Adrenal gland (tissue), 12 donors: Measurements from ENCODE around the gene DHRS7B. TPM values are rescaled to one million over a fixed set of nuclear protein-coding genes. Genes with fewer than 3 reads are reported as not detected.

ENCODE experiments used
- DNase-seq, 7 donors: peaks; one replicate each; pipeline ENCODE4 v3.0.0-alpha.2; 2019 to 2020
- H3K27ac ChIP-seq, 5 donors: fragments of 200-600 bp; sonication (generic) in 4 of 5; 1 replicate in 3 of 5; 2 replicates in 2 of 5; pipeline versions ENCODE4 v1.5.1 to v1.8.0; 2016 to 2020; ENCODE audit warnings: mild to moderate bottlenecking in 1 of 5
- H3K27me3 ChIP-seq: fragments of 200-600 bp; 2 replicates; pipeline ENCODE4 v1.8.0; 2021
- H3K36me3 ChIP-seq, 2 donors: fragments of 200-600 bp; replicated peaks in 1 of 2; 1 replicate in 1 of 2; 2 replicates in 1 of 2; pipeline versions ENCODE4 v1.5.1 to v1.8.0; 2018 to 2022
- H3K4me1 ChIP-seq, 2 donors: fragments of 200-600 bp; replicated peaks in 1 of 2; 1 replicate in 1 of 2; 2 replicates in 1 of 2; pipeline versions ENCODE4 v1.5.1 to v1.8.0; 2018 to 2021
- H3K4me3 ChIP-seq, 4 donors: fragments of 200-600 bp; sonication (generic) in 3 of 4; one replicate each; pipeline ENCODE4 v1.5.1; 2016 to 2018
- H3K9me3 ChIP-seq, 3 donors: fragments of 200-600 bp; sonication (generic) in 1 of 3; replicated peaks in 1 of 3; 1 replicate in 2 of 3; 2 replicates in 1 of 3; pipeline versions ENCODE4 v1.5.1 to v1.8.0; 2016 to 2021
- CTCF ChIP-seq, 6 experiments: fragments of 450-650 bp in 4 of 6; fragments of 200-600 bp in 2 of 6; sonication (generic) in 1 of 6; IDR thresholded peaks; 1 replicate in 5 of 6; 2 replicates in 1 of 6; pipeline versions ENCODE4 v1.5.1 to v1.8.0; 2016 to 2021; ENCODE audit warnings: antibody characterized with exemption in 6 of 6, mild to moderate bottlenecking in 2 of 6, moderate library complexity in 1 of 6
- POLR2A ChIP-seq, 2 donors: fragments of 450-650 bp; IDR thresholded peaks; one replicate each; pipeline ENCODE4 v1.6.1; 2017; ENCODE audit warnings: antibody characterized with exemption in 2 of 2, mild to moderate bottlenecking in 2 of 2, moderate library complexity in 1 of 2
- whole genome bisulfite sequencing, 4 donors: extraction: QIAGEN DNeasy Blood & Tissue Kit in 2 of 4; methylation state at CpG; one replicate each; pipeline versions ENCODE4 v1.1.5 to v1.1.7; 2013 to 2017; 5-methylcytosine and 5-hydroxymethylcytosine counted together
- intact Hi-C, 2 donors: fragments of 100-400 bp; cut with DNase I; formaldehyde crosslinking; loops; one replicate each; pipeline versions ENCODE4 v1.14.1 to v1.15.0; 2022 to 2023
- polyA plus RNA-seq, 3 donors: library from polyadenylated mRNA; stranded (reverse); fragments of 200-250 nt in 2 of 3; fragments of 350-450 nt in 1 of 3; fragmentation: Illumina TruSeq in 1 of 3; extraction: RNeasy Lipid Tissue Mini Kit (QIAGEN cat#74804) in 1 of 3; gene quantifications; one replicate each; pipeline ENCODE4 v1.2.3, GENCODE V29; 2013 to 2014
- total RNA-seq, 9 donors: library from RNA; depleted of rRNA in 4 of 9; stranded (reverse); fragments of >200 nt in 4 of 9; fragments of 120-200 nt in 1 of 9; fragmentation: NEBNext Ultra II Directional in 1 of 9; extraction: Animal tissue kit (Norgen Biotek cat#: 25700) in 1 of 9; gene quantifications; one replicate each; pipeline versions ENCODE4 v1.1.0 to v1.2.4, GENCODE V29; 2013 to 2023
- donor health status: healthy with polysubstance abuse.
- donor health status: Bipolar disorder and iron deficiency.
- donor health status: DM: yes; HTN: yes; CAD: no.
- donor health status: DM: no; HTN: no; CAD: no.
- donor health status: DM: no; HTN: no; CAD: no.
- donor health status: DM: yes; HTN: yes; CAD: no.

DHRS7B gene
- total and polyA plus RNA-seq, 12 donors: 18.0 to 68.5 (median 40.8) TPM

GRCh38 chr17:21228845-21229244, 102.1 kb downstream of the DHRS7B start:
- DNase-seq: no peak
- no peaks in the 10 kb centered on the region for H3K27me3 ChIP-seq
- H3K4me1 ChIP-seq: no peaks in the 10 kb centered on the region
- intact Hi-C loops: no loop called here
- no peaks in the 10 kb centered on the region for H3K9me3 ChIP-seq
- no peaks in the 10 kb centered on the region for H3K36me3 ChIP-seq
- TF ChIP-seq CTCF (IDR thresholded peaks at IDR 0.05) (no peak), POLR2A (IDR thresholded peaks at IDR 0.05) (no peak)
- 73 to 88% (median 80%) methylated on average over 2 of the region's 2 CpGs for WGBS, 4 donors
- H3K4me3 ChIP-seq: no peak overlapping the region
- H3K27ac ChIP-seq: no peak overlapping the region

GRCh38 chr17:21231533-21231932, 104.8 kb downstream of the DHRS7B start:
- Histone ChIP-seq H3K9me3 (no peaks in the 10 kb centered on the region), H3K4me3 (no peak overlapping the region), H3K4me1 (no peaks in the 10 kb centered on the region), H3K27me3 (no peaks in the 10 kb centered on the region), H3K27ac (no peak overlapping the region), H3K36me3 (no peaks in the 10 kb centered on the region)
- 75 to 91% (median 86%) methylated on average over 6 of the region's 6 CpGs for WGBS, 4 donors
- intact Hi-C loops: no loop called here
- no peak for DNase-seq
- TF ChIP-seq POLR2A (IDR thresholded peaks at IDR 0.05) (no peak), CTCF (IDR thresholded peaks at IDR 0.05) (no peak)

- Histone ChIP-seq H3K9me3 (no peaks in the 10 kb centered on the region), H3K4me3 (no peak overlapping the region), H3K27me3 (no peaks in the 10 kb centered on the region), H3K27ac (no peak overlapping the region), H3K36me3 (no peaks in the 10 kb centered on the region), H3K4me1 (no peaks in the 10 kb centered on the region)
- WGBS, 4 donors: 88 to 95% (median 91%) methylated on average over 4 of the region's 4 CpGs
- intact Hi-C loops: no loop called here
- TF ChIP-seq POLR2A (IDR thresholded peaks at IDR 0.05) (no peak), CTCF (IDR thresholded peaks at IDR 0.05) (no peak)
- DNase-seq: no peak
These were observed 105.4 kb downstream of the DHRS7B start for GRCh38 chr17:21232033-21232749.

- Histone ChIP-seq H3K27me3 (no peaks in the 10 kb centered on the region), H3K36me3 (no peaks in the 10 kb centered on the region), H3K9me3 (no peaks in the 10 kb centered on the region), H3K4me3 (no peak overlapping the region), H3K4me1 (no peaks in the 10 kb centered on the region), H3K27ac (no peak overlapping the region)
- TF ChIP-seq POLR2A (IDR thresholded peaks at IDR 0.05) (no peak), CTCF (IDR thresholded peaks at IDR 0.05) (no peak)
- 59 to 75% (median 67%) methylated on average over 7 of the region's 7 CpGs for WGBS, 4 donors
- intact Hi-C loops: no loop called here
- DNase-seq: no peak
These were observed 107.0 kb downstream of the DHRS7B start for GRCh38 chr17:21233581-21234347.
